Hepatocyte (in vitro differentiated cells): ENCODE results near the gene CPN2.

Experiments used
- EZH2 ChIP-seq: fragments of 200-600 bp; sonication (generic); IDR thresholded peaks from 2 replicates; pipeline ENCODE4 v1.6.1; 2016; ENCODE audit warnings: antibody characterized with exemption, mild to moderate bottlenecking, borderline replicate concordance
- EZH2phosphoT487 ChIP-seq: fragments of 200-600 bp; sonication (generic); IDR thresholded peaks from one replicate; pipeline ENCODE4 v1.6.1; 2018; ENCODE audit warnings: antibody characterized with exemption, mild to moderate bottlenecking, low read depth, moderate library complexity; ENCODE audit not compliant: unreplicated experiment, severe bottlenecking
- TF ChIP-seq, protein P1 (sequence below): fragments of 200-600 bp; sonication (generic); IDR thresholded peaks from 2 replicates; pipeline ENCODE4 v1.5.1; 2016; ENCODE audit warnings: antibody characterized with exemption, mild to moderate bottlenecking; ENCODE audit not compliant: poor library complexity

DNA sequence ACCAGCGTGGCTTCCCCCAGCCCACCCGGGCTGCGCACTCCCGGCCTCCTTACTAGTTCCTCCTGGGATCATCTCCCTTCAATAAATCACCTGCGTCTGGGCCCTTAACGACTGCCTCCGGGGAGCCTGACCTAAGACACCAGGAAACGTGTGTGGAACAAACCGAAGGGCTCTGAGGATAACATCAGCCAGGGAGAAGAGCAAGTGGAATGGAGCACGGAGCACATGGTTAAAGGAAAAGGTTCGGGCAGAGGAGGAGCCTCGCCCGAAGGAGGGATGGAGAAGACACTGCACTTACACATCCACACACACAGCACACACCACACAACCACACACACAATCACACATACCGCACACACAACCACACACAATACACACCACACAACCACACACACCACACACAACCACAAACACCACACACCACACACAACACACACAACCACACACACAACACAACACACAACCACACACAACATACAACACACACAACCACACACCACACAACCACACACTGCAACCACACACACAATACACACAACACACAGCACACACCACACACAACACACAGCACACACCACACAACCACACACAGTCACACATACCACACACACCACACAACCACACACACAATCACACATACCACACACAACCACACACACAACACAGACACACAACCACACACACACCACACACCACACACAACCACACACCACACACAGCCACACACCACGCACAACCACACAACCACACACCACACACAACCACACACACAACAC lies 24.7 kb downstream of the CPN2 start:
- TF ChIP-seq, protein P1, sequence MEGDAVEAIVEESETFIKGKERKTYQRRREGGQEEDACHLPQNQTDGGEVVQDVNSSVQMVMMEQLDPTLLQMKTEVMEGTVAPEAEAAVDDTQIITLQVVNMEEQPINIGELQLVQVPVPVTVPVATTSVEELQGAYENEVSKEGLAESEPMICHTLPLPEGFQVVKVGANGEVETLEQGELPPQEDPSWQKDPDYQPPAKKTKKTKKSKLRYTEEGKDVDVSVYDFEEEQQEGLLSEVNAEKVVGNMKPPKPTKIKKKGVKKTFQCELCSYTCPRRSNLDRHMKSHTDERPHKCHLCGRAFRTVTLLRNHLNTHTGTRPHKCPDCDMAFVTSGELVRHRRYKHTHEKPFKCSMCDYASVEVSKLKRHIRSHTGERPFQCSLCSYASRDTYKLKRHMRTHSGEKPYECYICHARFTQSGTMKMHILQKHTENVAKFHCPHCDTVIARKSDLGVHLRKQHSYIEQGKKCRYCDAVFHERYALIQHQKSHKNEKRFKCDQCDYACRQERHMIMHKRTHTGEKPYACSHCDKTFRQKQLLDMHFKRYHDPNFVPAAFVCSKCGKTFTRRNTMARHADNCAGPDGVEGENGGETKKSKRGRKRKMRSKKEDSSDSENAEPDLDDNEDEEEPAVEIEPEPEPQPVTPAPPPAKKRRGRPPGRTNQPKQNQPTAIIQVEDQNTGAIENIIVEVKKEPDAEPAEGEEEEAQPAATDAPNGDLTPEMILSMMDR: no peak
- TF ChIP-seq EZH2 (no peak), EZH2phosphoT487 (no peak)
